DMS 273 treated with DMSO at 0.1 percent for 48 hours (cell line): ENCODE measurements around the gene RABGEF1.
"Not testable (repeated sequence)": the region's sequence is repeated elsewhere in the genome, so short reads cannot be mapped to it uniquely, and the experiment has no call there.

Source experiments
- DNase-seq: peaks from one replicate; lab custom pipeline; 2025; lab: John Stamatoyannopoulos, UW

The RABGEF1 gene

DNA sequence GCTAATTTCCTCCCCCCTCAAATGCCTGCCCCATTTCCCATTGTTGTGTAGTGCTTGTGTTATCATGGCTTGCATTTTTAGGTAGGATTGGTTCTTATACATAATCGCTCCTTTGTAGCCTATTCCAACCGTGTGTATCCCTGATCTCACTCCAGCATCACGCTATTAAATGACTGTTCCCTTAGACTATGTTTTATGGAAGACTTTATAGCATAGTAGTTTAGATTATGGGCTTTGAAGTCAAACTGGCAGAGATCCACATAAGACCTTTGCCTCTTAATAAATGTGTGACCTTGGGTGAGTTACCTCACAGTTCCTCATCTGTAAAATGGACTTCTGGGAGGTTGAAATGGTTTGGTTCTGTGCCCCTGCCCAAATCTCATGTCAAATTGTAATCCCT lies 5.4 kb upstream of the RABGEF1 start:
- DNase-seq: no peak

DNA sequence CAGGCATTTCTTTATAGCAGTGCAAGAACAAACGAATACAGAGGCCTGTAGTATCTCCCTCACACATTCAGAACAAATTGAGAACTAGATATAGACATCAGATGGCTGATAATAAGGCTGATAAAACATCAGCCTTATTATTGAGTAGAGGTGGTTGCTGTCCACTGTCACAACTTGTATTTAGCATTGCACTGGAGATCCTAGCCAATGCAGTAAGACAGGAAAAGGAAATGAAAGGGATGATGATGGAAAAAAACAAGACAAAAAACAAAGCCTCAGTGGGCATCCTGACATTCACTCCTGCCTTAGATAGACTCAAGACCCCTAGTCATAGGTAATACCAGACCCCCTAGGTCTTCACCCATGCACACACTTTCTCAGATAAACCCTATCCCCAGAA lies 4.7 kb upstream of the RABGEF1 start:
- DNase-seq: no peak

DNA sequence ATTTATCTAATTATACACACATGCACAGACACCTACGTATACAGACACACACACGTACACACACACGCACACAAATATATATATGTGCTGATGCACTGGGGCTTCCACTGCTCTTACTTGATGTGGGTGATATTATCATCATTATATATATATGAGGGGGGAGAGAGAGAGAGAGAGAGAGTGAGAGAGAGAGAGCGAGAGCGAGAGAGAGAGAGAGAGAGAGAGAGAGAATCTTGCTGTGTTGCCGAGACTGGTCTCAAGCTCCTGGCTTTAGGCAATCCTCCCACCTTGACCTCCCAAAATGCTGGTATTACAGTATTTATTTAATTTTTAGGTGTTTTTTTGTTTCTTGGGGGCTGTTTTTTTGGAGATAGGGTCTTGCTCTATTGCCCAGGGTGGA lies 3.6 kb upstream of the RABGEF1 start:
- no peak for DNase-seq

DNA sequence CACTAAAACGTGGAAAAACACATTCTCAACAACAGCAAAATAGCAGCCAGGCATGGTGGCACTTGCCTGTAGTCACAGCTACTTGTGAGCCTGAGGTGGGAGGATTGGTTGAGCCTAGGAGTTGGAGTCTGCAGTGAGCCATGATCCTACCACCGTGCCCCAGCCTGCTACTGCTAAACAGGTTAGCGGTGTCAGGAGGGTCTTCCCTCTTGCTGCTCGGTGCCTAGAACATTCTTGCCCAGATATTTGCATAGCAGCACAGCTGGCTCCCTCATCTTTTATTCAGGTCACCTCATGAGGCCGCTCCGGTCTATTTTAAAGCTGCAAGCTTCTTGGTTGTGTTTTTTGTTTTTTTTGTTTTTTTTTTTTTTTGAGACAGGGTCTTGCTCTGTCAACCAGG lies 2.9 kb upstream of the RABGEF1 start:
- DNase-seq: no peak

DNA sequence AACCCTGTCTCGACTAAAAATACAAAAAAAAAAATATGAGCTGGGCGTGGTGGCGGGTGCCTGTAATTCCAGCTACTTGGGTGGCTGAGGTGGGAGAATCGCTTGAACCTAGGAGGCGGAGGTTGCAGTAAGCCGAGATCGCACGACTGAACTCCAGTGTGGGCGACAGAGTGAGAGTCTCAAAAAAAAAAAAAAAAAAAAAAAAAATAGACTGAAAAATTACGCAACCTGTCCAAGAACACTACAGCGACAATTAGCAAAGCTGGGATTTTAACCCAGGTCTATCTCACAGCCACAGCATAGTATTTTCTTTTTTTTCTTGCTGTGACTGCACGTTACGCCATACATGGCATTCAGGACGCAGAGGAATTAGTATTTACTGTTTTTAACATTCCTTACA lies 1.1 kb upstream of the RABGEF1 start:
- DNase-seq: no peak

DNA sequence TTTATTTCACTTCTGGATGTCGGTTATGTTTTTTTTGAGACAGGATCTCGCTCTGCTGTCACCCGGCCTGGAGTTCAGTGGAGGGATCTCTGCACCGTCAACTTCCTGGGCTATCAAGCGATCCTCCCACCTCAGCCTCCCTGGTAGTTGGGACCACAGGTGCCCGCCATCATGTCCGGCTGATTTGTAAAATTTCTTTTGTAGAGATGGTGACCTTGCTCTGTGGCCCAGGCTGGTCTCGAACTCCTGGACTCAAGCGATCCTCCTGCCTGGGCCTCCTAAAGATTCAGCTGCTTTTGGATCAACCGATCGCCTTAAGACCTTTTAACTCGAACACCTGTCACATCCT lies 606 bp upstream of the RABGEF1 start:
- DNase-seq: no peak

DNA sequence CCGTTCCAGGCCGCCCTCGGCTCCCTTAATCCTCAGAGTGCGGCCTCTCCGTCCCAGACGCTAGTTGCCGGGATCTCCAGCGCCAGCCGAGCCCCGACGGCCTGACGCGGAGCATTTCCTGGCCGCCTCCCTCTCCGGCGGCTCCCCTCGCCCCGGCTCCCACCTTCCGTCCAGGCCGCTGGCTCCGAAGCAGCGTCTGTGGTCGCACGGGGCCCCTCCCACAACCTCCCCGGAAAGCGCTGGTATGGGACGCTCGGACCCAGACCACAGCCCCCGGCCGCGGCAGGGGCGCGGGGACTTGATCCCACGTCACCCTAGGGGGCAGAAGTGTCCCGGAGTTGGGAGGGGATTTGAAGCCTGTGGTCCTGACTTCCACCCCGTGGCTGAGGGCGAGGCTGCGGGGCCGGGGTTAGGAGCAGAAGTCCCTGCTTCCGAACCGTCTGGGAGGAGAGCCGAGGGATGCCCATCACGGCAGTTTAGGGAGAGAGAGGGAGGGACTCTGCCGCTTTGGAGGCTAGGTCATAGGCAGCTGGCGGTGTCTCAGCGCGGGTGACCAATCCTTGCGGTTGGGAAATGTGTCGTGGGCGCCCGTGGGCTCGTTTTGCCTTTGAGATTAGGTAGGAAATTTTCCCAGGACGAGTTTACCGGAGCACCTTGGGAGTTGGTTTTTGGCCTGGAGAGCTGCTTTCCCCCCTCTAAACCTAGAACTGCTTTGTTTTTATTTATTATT lies 612 bp downstream of the RABGEF1 start:
- DNase-seq: not testable (repeated sequence)

DNA sequence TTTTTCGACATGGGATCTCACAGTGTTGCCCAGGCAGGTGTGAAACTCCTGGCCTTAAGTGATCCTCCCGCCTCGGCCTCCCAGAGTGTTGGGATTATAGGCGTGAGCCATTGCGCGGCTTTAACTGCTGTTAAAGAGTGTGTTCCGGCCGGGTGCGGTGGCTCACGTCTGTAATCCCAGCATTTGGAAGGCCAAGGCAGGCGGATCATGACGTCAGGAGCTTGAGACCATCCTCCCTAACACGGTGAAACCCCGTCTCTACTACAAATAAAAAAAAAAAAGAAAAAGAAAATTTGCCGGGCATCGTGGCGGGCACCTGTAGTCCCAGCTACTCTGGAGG lies 1.1 kb downstream of the RABGEF1 start:
- no peak for DNase-seq

DNA sequence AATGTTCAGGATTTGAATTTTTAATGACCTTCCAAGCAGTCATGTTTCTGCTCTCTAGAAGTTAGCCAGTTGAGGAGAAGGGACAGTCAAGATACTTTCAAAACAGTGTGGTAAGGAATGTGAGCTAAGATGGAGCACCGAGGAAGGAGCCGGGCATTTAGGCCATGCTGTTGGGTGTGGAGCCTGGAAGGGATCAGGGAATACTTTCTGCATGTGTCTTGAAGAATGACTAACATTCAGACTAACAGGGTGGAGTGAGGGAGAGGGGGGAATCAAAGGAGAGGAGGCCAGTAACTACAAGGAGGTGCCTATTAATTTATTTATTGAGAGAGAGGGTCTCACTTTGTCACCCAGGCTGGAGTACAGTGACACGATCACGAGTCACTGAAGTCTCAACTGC lies 1.8 kb downstream of the RABGEF1 start:
- DNase-seq: not testable (repeated sequence)

DNA sequence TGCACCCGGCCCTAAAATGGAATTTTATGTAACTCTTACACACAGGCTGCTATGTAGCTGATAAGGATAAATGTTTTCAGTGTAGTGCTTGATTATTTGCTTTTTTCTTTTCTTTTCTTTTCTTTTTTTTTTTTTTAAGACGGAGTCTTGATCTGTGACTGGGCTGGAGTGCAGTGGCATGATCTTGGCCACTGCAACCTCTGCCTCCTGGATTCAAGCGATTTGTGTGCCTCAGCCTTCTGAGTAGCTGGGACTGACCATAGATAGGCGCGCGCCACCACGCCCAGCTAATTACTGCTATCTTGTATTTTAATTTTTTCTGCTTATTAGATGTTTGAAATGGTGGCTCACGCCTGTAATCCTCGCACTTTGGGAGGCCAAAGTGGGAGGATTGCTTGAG lies 3.4 kb downstream of the RABGEF1 start:
- no peak for DNase-seq

DNA sequence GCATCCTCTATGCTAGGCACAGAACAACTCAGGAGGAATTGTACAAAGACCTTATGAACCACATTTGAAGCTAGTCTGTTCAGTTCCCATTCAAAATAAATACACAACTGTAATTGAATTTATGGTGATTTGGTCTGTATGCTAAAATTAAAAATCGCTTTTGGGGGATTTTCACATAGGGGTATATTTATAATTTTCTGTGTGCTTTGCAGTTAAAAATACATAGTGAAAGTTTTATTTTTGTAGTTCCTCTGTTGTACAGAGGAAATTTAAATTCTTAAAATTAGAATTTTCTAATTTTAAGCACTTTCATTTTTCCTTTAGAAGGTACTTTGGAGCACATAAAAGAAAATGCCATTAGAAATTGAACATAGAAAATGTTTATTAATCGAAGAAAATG lies 6.9 kb downstream of the RABGEF1 start:
- DNase-seq: no peak

DNA sequence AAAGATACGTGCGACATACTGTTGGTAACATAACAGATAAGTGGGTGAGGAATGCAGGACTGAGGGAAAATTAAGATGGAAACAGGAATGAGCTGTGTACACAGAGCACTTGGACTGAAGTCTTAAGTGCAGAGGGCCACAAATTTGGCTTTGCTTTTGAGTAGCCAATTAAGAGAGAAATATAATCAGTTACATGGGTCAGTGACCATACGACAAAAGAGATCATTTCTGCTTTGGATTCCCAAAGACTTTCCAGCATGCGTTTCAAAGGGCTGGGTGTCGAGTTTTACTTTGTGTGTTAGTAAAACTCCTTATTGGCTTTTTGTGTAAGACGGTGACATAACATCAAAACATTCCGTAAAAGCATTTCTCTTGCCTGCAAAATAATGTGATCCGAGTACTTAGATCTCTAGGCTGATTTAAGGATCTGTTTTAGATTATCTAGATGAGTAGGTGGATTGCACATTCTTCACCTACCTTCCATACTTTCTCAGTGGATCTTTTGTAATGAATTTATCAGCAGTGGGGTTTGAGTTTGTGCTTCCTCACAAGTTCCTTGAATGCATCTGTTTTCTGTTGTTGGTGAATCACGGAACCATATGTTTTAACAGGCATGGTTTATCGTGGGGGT lies 7.5 kb downstream of the RABGEF1 start:
- no peak for DNase-seq

DNA sequence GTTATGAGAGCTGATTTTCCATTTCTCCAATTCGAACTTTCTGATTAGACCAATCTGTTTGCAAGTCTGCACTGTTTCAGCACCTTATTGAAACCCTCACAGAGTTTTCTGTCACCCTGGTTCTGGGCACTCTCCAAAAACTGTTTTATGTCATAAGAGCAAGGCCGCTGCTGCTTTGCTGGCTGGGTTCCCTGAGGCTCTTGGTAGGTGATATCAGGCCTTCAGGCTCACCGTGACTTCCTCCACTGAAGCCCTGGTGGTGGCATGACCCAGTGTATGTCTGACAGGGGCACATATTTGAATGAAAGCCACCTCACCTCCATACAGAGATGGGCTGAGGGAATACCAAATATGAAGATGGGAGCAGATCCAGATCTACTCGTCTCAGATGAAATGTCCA lies 8.3 kb downstream of the RABGEF1 start:
- no peak for DNase-seq

DNA sequence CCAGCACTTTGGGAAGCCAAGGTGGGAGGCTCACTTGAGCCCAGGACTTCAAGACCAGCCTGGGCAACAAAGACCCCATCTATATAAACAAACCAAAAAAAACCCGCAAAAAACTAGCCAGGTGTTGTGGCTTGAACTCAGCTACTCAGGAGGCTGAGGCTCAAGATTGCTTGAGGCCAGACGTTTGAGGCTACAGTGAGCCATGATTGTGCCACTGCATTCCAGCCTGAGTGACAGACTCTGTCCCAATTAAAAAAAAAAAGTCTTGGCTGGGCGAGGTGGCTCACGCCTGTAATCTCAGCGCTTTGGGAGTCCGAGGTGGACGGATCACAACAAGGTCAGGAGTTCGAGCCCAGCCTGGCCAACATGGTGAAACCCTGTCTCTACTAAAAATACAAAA lies 11.4 kb downstream of the RABGEF1 start:
- DNase-seq: no peak

DNA sequence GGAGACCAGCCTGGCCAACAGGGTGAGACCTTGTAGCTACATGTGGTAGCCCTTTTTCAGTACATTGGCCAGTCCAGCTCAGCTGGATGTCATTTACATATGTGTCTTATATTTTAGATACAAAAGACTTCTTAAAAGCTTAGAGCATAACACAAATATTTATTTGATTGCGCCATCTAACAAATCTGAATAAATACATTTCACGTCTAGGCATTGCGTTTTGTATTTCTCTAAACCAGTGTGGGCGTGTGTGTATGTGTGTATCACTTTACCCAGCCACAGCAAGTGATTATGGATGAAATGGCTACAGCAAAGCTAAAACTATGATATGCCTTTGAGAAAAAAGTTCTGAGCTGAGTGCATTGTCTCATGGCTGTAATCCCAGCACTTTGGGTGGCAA lies 14.0 kb downstream of the RABGEF1 start:
- DNase-seq: no peak

DNA sequence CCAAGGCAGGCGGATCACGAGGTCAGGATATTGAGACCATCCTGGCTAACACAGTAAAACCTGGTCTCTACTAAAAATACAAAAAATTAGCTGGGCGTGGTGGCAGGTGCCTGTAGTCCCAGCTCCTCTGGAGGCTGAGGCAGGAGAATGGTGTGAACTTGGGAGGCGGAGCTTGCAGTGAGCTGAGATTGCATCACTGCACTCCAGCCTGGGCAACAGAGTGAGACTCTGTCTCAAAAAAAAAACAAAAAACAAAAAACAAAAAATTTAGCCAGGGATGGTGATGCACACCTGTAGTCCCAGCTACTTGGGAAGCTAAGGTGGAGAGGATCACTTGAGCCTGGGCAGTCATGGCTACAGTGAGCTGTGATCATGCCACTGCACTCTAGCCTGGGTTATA lies 14.5 kb downstream of the RABGEF1 start:
- not testable (repeated sequence) for DNase-seq

DNA sequence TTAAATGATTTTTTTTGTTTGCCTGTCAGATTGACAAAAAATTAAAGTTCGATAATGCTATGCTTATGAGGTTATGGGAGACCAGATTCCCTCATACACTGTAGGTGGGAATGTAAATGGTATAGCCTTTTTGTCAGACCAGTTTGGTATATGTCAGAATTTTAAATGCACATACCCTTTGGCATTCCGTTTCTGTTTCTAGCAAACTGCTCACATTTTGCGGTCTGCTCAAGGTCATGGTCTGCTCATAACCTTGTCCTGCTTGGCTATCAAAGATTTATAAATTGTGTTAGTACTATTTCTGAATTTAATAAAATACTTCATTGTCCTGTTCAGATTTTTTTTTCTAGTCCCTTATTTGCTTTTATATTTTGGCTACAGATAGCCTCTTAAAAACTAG lies 15.7 kb downstream of the RABGEF1 start:
- DNase-seq: not testable (repeated sequence)

DNA sequence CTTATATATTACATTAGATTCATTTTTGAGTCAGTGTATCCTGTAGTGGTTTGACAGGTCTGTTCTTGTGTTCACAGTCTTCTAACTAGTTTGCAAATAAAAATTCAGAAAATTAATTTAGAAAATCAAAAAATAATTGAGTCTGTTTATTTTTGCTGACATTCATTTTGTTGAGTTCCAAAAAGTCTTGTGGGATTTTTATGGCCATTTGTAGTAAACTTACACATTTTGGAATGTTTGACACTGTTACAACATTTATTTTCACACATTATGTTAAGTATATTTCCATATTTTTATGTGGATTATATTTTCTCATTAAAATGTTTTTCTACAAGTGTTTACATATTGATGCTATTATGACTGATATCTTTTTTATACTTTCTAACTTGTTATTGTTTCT lies 16.4 kb downstream of the RABGEF1 start:
- no peak for DNase-seq

DNA sequence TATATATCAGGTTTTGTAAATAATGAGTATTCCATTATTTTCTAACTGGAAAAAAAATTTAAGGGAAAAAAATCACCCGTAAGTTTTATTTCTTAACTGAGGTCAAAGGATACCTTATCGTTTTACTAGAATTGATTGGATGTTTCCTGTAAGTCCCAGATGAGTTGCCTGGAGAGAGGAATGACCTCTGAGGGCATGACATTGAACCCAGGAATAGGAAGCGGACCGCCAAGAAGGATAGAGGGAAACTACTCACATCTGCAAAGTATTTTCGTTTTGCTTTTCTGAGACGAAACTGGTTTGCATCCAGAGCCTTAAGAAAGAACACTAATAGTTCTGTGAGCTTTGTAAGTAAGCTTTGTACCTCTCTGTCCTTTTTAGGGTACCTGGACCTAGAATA lies 17.4 kb downstream of the RABGEF1 start:
- no peak for DNase-seq

DNA sequence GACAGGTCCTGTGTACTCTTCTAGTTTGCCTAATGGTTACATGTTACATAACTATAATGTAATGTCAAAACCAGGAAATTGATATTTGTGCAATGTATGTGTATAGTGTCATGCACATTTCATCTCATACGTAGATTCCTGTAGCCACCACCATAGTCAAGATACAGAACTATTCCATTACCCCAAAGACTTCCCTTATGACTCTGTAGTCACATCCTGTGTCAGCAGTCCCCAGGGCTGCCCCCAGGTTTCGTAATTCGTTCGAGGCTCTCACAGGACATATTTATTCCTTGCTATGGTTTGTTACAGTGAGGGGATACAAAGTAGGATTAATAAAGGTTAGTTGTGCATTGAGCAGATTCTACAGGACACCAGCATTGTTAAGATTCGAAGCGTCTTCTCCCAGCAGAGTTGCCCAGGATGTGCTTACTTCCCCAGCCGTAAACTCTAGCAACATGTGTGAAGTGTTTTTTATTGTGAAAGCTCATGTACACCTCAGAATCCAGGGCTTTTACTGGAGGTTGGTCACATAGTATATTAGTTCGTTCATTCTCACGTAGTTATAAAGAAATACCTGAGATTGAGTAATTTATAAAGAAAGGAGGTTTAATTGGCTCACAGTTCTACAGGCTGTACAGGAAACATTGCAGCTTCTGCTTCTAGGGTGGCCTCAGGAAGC lies 18.6 kb downstream of the RABGEF1 start:
- DNase-seq: no peak

DNA sequence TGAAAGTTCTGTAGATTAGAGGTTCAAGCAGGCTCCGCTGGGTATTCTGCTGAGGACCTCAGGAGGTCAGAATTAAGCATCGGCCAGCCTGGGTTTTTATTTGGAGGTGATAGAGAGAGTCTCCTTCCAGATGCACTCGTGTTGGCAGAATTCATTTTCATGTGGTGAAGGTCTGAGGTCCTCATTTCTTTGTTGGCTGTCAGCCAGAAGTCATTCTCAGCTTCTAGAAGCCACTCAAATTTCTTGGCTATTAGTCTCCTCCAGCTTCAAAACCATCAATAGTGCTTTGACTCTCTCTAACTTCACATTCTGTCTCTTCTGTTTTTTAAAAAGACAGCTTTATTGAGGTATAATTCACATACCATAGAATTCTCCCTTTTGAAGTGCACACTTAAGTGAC lies 22.6 kb downstream of the RABGEF1 start:
- DNase-seq: not testable (repeated sequence)

DNA sequence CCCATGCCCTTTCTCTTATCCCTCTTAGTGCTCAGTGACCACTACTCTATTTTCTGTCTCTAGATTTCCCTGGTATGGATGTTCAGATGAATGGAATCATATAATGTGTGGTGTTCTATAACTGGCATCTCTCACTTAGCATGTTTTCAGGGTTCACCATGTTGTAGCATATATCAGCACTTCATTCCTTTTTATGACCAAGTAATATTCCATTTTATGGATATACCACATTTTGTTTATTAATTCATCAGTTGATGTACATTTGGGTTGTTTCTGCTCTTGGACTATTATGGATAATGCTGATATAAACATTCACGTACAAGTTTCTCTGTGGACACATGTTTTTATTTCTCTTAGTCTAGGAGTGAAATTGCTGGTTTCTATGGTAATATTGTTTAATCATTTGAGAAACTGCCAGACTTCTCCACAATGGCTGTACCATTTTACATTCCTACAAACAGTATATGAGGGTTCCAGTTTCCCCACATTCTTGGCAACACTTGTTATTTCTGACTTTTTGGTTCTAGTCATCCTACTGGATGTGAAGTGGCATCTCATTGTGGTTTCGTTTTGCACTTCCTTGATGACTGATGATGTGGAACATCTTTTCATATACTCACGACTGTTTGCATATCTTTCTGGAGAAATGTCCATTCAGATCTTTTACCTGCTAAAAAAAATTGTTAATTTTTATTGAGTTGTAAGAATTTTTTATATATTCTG lies 23.3 kb downstream of the RABGEF1 start:
- DNase-seq: not testable (repeated sequence)

DNA sequence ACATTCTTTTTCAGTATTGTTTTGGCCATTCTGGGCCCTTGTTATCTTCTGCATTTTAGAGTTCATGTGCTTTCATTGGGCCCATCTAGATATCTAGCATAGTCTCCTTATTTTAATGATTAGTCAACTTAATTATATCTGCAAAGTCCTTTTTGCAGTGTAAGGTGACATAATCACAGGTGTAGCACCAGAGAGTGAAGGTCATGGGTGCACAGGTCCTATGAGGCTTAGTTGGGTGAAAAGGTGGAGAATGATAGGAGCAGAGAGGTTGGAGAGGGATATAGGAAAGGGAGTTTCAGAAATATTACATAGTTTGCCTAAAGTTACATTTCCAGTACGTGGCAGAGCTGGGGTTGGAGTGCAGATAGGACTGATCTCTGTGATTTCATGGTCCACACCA lies 24.4 kb downstream of the RABGEF1 start:
- DNase-seq: not testable (repeated sequence)
